Brain microvascular endothelial cell (primary cell): ENCODE measurements around the gene RAB6A.

ENCODE experiments used
- DNase-seq: peaks from one replicate; pipeline ENCODE4 v3.0.0-alpha.2; 2020
- H3K27ac ChIP-seq: fragments of 250-450 bp; sonication (Bioruptor Pico); 2 replicates; pipeline ENCODE4 v1.5.1; 2020; ENCODE audit warnings: mild to moderate bottlenecking, moderate library complexity
- H3K27me3 ChIP-seq: fragments of 250-450 bp; sonication (Bioruptor Pico); replicated peaks from 2 replicates; pipeline ENCODE4 v1.5.1; 2020; ENCODE audit warnings: mild to moderate bottlenecking
- H3K36me3 ChIP-seq: fragments of 250-450 bp; sonication (Bioruptor Pico); replicated peaks from 2 replicates; pipeline ENCODE4 v1.5.1; 2020; ENCODE audit warnings: mild to moderate bottlenecking
- H3K4me3 ChIP-seq: 2 replicates; pipeline ENCODE4 v1.5.1; 2011; ENCODE audit warnings: low read depth, mild to moderate bottlenecking, control low read depth, low read length, moderate library complexity
- CTCF ChIP-seq: IDR thresholded peaks from 2 replicates; pipeline ENCODE4 v1.5.1; 2011; ENCODE audit warnings: low read depth, mild to moderate bottlenecking, moderate library complexity, low read length, control low read depth, inconsistent platforms; ENCODE audit errors: missing control alignments
- in situ Hi-C: cut with HindIII; loops from 2 replicates; pipeline ENCODE4 v1.10.0; 2017; ENCODE audit warnings: low sequenced_read_pairs, low pct_ligation_motif_present

The RAB6A gene

GRCh38 chr11:73647459-73648100 lies 113.3 kb downstream of the RAB6A start:
- H3K27me3 ChIP-seq, result no peaks in the 10 kb centered on the region
- H3K27ac ChIP-seq, result no peak overlapping the region
- no peaks in the 10 kb centered on the region for H3K36me3 ChIP-seq
- DNase-seq, result peak; percentile 69
- in situ Hi-C loops, result no loop called here
- H3K4me3 ChIP-seq, result peak overlapping the region; percentile 34
- TF ChIP-seq CTCF, result no peak

GRCh38 chr11:73645972-73646631 lies 114.8 kb downstream of the RAB6A start, which contains the start of gene PLEKHB1:
TSS of gene PLEKHB1 (plus strand) at chr11:73646581. CDS start at chr11:73646609, 28 bp downstream.
- H3K27ac ChIP-seq, result no peak within 1 kb of the TSS
- H3K4me3 ChIP-seq, result no peak within 1 kb of the TSS
- in situ Hi-C loops, result no loop called here
- no peak for DNase-seq
- TF ChIP-seq CTCF, result no peak
- no peaks in the 10 kb centered on the region for H3K27me3 ChIP-seq
- H3K36me3 ChIP-seq, result no peaks in the 10 kb centered on the region

- H3K27me3 ChIP-seq, result no peaks in the 10 kb centered on the region
- H3K27ac ChIP-seq, result no peak overlapping the region
- no peaks in the 10 kb centered on the region for H3K36me3 ChIP-seq
- in situ Hi-C loops, result no loop called here
- H3K4me3 ChIP-seq, result no peak overlapping the region
- TF ChIP-seq CTCF, result no peak
- DNase-seq, result no peak
Observed at GRCh38 chr11:73645121-73645969, 115.5 kb downstream of the RAB6A start.

GRCh38 chr11:73641668-73642067 lies 119.2 kb downstream of the RAB6A start:
- in situ Hi-C loops, result no loop called here
- no peak for TF ChIP-seq CTCF
- no peak overlapping the region for H3K27ac ChIP-seq
- no peak for DNase-seq
- H3K4me3 ChIP-seq, result no peak overlapping the region
- no peaks in the 10 kb centered on the region for H3K27me3 ChIP-seq
- H3K36me3 ChIP-seq, result no peaks in the 10 kb centered on the region

- Histone ChIP-seq H3K27me3 (no peaks in the 10 kb centered on the region), H3K4me3 (no peak overlapping the region), H3K36me3 (no peaks in the 10 kb centered on the region), H3K27ac (no peak overlapping the region)
- no peak for TF ChIP-seq CTCF
- in situ Hi-C loops, result no loop called here
- DNase-seq, result no peak
Observed at GRCh38 chr11:73640592-73640991, 120.3 kb downstream of the RAB6A start.
